ENCODE data around the gene AARS2. TPM values are rescaled to one million over a fixed set of nuclear protein-coding genes. Genes with fewer than 3 reads are reported as not detected.
A peak's percentile ranks its signal among the peaks of the same experiment; 100 is the strongest.

AARS2 gene
- total and polyA plus RNA-seq, 10 of the 15 experiments (the other 5 are each of a cell fraction or from before 2014, with no cell fraction given): 0.71 to 18.3 (median 12.7) TPM

DNA sequence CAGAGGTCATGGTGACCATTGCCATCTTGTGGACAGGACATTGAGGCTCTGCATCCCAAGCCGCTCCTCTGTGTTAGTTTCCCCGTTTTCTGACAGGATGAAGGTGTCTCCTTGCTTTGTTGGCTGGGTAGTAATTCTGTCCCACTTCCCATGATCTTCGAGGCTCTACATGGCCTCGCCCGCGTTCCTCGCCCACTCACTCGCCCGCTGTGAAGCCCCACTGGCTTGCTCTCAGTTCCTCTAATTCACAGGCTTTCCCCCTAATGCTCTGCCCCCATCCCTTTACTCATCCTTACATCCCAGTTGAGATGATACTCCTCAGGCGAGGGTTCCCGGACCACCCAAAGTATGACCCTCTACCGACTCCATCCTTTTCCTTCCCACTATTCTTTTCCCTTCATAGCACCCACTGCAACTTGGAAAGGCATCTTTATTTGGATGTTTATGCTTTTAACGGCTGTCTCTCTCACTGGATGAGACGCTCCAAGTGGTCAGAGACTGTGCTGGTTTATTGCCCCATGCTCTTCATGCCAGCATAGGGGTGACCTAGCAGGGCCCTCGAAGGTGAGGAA is 55.3 kb downstream of the AARS2 start (continued):
- TF ChIP-seq MEF2A (IDR thresholded peaks at IDR 0.05; ENCODE audit: insufficient read depth, low read depth, low read length): no peak
- TF ChIP-seq LARP7 (IDR thresholded peaks at IDR 0.05): no peak; the same call in 1 of the 2 replicates
- TF ChIP-seq, protein P1, sequence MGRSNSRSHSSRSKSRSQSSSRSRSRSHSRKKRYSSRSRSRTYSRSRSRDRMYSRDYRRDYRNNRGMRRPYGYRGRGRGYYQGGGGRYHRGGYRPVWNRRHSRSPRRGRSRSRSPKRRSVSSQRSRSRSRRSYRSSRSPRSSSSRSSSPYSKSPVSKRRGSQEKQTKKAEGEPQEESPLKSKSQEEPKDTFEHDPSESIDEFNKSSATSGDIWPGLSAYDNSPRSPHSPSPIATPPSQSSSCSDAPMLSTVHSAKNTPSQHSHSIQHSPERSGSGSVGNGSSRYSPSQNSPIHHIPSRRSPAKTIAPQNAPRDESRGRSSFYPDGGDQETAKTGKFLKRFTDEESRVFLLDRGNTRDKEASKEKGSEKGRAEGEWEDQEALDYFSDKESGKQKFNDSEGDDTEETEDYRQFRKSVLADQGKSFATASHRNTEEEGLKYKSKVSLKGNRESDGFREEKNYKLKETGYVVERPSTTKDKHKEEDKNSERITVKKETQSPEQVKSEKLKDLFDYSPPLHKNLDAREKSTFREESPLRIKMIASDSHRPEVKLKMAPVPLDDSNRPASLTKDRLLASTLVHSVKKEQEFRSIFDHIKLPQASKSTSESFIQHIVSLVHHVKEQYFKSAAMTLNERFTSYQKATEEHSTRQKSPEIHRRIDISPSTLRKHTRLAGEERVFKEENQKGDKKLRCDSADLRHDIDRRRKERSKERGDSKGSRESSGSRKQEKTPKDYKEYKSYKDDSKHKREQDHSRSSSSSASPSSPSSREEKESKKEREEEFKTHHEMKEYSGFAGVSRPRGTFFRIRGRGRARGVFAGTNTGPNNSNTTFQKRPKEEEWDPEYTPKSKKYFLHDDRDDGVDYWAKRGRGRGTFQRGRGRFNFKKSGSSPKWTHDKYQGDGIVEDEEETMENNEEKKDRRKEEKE (IDR thresholded peaks at IDR 0.05): no peak
- TF ChIP-seq GATAD2B (conservative IDR thresholded peaks at IDR 0.05; ENCODE audit: low read depth): no peak; the same call in 1 of the 2 replicates
- no peak for TF ChIP-seq ZNF384 (IDR thresholded peaks at IDR 0.05; ENCODE audit: borderline replicate concordance, low read depth, low read length)
- TF ChIP-seq ZBED1 (IDR thresholded peaks at IDR 0.05; ENCODE audit: borderline replicate concordance): peak; percentile 78; the same call in 1 of the 2 replicates
- peak; percentile 10; the same call in 1 of the 2 replicates for TF ChIP-seq SMC3 (IDR thresholded peaks at IDR 0.05; ENCODE audit: borderline replicate concordance, low read length)
- TF ChIP-seq SIX5 (IDR thresholded peaks at IDR 0.05; ENCODE audit: low read depth, low read length, severe bottlenecking): no peak
- no peak for TF ChIP-seq FOS (IDR thresholded peaks at IDR 0.05; ENCODE audit: borderline replicate concordance, extremely low read depth, insufficient read length)
- TF ChIP-seq PML (IDR thresholded peaks at IDR 0.05; ENCODE audit: low read length): no peak
- TF ChIP-seq SRF (IDR thresholded peaks at IDR 0.05; ENCODE audit: low read depth in 2 of 2, low read length in 2 of 2): no peak
- no peak for TF ChIP-seq IRF5 (IDR thresholded peaks at IDR 0.05; ENCODE audit: borderline replicate concordance)
- TF ChIP-seq HDAC6 (IDR thresholded peaks at IDR 0.05; ENCODE audit: unreplicated experiment): no peak
- TF ChIP-seq STAT3 (IDR thresholded peaks at IDR 0.05; ENCODE audit: low read depth, low read length): no peak
- peak; percentile 98 for TF ChIP-seq IKZF2 (IDR thresholded peaks at IDR 0.05)
- TF ChIP-seq RELA (IDR thresholded peaks at IDR 0.05; ENCODE audit: borderline replicate concordance, partially characterized antibody): no peak
- no peak for TF ChIP-seq NFYA (IDR thresholded peaks at IDR 0.05; ENCODE audit: borderline replicate concordance, low read depth, low read length)
- no peak for TF ChIP-seq CBX5 (IDR thresholded peaks at IDR 0.05; ENCODE audit: low read depth)
- TF ChIP-seq NFYB (IDR thresholded peaks at IDR 0.05; ENCODE audit: insufficient read depth, low read depth, low read length): no peak
- TF ChIP-seq ATF3 (IDR thresholded peaks at IDR 0.05; ENCODE audit: borderline replicate concordance, extremely low read depth, low read depth, low read length): no peak
- TF ChIP-seq SUZ12 (IDR thresholded peaks at IDR 0.05; ENCODE audit: unreplicated experiment): no peak
- TF ChIP-seq, protein P2, sequence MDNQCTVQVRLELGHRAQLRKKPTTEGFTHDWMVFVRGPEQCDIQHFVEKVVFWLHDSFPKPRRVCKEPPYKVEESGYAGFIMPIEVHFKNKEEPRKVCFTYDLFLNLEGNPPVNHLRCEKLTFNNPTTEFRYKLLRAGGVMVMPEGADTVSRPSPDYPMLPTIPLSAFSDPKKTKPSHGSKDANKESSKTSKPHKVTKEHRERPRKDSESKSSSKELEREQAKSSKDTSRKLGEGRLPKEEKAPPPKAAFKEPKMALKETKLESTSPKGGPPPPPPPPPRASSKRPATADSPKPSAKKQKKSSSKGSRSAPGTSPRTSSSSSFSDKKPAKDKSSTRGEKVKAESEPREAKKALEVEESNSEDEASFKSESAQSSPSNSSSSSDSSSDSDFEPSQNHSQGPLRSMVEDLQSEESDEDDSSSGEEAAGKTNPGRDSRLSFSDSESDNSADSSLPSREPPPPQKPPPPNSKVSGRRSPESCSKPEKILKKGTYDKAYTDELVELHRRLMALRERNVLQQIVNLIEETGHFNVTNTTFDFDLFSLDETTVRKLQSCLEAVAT (IDR thresholded peaks at IDR 0.05): peak; percentile 87
- TF ChIP-seq ZNF274 (IDR thresholded peaks at IDR 0.05; ENCODE audit: insufficient read depth, insufficient read length): no peak
- 0 out of 2 replicates have a peak, but pooled peaks have one; percentile 20 for TF ChIP-seq PAX5 (IDR thresholded peaks at IDR 0.05; ENCODE audit: borderline replicate concordance, low read depth, low read length)
- TF ChIP-seq KLF5 (IDR thresholded peaks at IDR 0.05; ENCODE audit: partially characterized antibody): no peak
- no peak for TF ChIP-seq FOXK2 (IDR thresholded peaks at IDR 0.05)
- TF ChIP-seq SMAD5 (IDR thresholded peaks at IDR 0.05; ENCODE audit: low read depth): peak; percentile 40; the same call in 1 of the 2 replicates
